Activated CD8-positive, alpha-beta memory T cell treated with anti-CD3 and anti-CD28 coated beads for 1 hour (primary cell): Measurements from ENCODE around the gene FRG2B.
"Not testable (repeated sequence)": the region's sequence is repeated elsewhere in the genome, so short reads cannot be mapped to it uniquely, and the experiment has no call there.

Experiments
- DNase-seq, 2 donors: peaks; one replicate each; pipeline ENCODE4 v3.0.0-alpha.2; 2020; ENCODE audit warnings: low read depth in 1 of 2; ENCODE audit errors: extremely low read depth in 1 of 2

Gene FRG2B

GRCh38 chr10:133626695-133627094 lies at the start of gene FRG2B:
Gene FRG2B, minus strand, starts transcription at chr10:133626795. Its CDS starts 53 bp downstream, at chr10:133626742.
- not testable (repeated sequence) for DNase-seq

GRCh38 chr10:133667446-133667845 lies 40.9 kb upstream of the FRG2B start:
- not testable (repeated sequence) for DNase-seq

- not testable (repeated sequence) for DNase-seq
Observed at GRCh38 chr10:133663544-133664160, 37.1 kb upstream of the FRG2B start.

GRCh38 chr10:133661122-133661521 lies 34.5 kb upstream of the FRG2B start:
- not testable (repeated sequence) for DNase-seq

GRCh38 chr10:133660516-133660915 lies 33.9 kb upstream of the FRG2B start:
- not testable (repeated sequence) for DNase-seq

GRCh38 chr10:133657276-133657675 lies 30.7 kb upstream of the FRG2B start:
- not testable (repeated sequence) for DNase-seq

- not testable (repeated sequence) for DNase-seq
Observed at GRCh38 chr10:133648872-133649455, 22.4 kb upstream of the FRG2B start.

- not testable (repeated sequence) for DNase-seq
Observed at GRCh38 chr10:133647075-133647748, 20.6 kb upstream of the FRG2B start.

GRCh38 chr10:133637846-133638235 lies 11.2 kb upstream of the FRG2B start:
- not testable (repeated sequence) for DNase-seq

GRCh38 chr10:133637202-133637845 lies 10.7 kb upstream of the FRG2B start:
- not testable (repeated sequence) for DNase-seq

GRCh38 chr10:133630723-133631249 lies 4.2 kb upstream of the FRG2B start:
- not testable (repeated sequence) for DNase-seq

GRCh38 chr10:133622544-133622943 lies 4.1 kb downstream of the FRG2B start:
- not testable (repeated sequence) for DNase-seq

- DNase-seq = no peak
Observed at GRCh38 chr10:133618851-133619250, 7.7 kb downstream of the FRG2B start.

GRCh38 chr10:133617196-133617595 lies 9.4 kb downstream of the FRG2B start:
- DNase-seq = no peak

GRCh38 chr10:133616371-133617130 lies 10.0 kb downstream of the FRG2B start:
- no peak for DNase-seq

GRCh38 chr10:133614830-133615580 lies 11.6 kb downstream of the FRG2B start:
- DNase-seq = no peak

GRCh38 chr10:133613699-133614098 lies 12.9 kb downstream of the FRG2B start:
- no peak for DNase-seq

- DNase-seq = no peak
Observed at GRCh38 chr10:133611079-133611478, 15.5 kb downstream of the FRG2B start.

- DNase-seq = no peak
Observed at GRCh38 chr10:133608855-133609254, 17.7 kb downstream of the FRG2B start.

GRCh38 chr10:133603434-133603833 lies 23.2 kb downstream of the FRG2B start:
- not testable (repeated sequence) for DNase-seq
